ENCODE measurements around the gene MBOAT7. TPM values are rescaled to one million over a fixed set of nuclear protein-coding genes. Genes with fewer than 3 reads are reported as not detected.

The MBOAT7 gene
- total RNA-seq, 2 donors from 2014 or later, result 40.5 to 98.9 TPM

- H3K9me3 ChIP-seq, result no peaks in the 10 kb centered on the region
- peaks cover 55% of the 10 kb centered on the region for H3K4me1 ChIP-seq
- peak overlapping the region; percentile 95 to 99 for H3K4me3 ChIP-seq
- DNase-seq (no peak), ATAC-seq (no peak)
- intact Hi-C loops (cut with DNase I), result no loop called here
- no peak for TF ChIP-seq POLR2A (IDR thresholded peaks at IDR 0.05)
- WGBS, 2 donors, result 21% methylated on average over 13 to 31 of the region's 31 CpGs
- no peaks in the 10 kb centered on the region for H3K27me3 ChIP-seq
- H3K27ac ChIP-seq, result peak overlapping the region; percentile 88 to 94 (median 92)
- peaks cover 4 to 10% of the 10 kb centered on the region in 2 donors for H3K36me3 ChIP-seq (replicated peaks in 1 of 2; ENCODE audit: insufficient read depth in 1 of 2, low read depth in 2 of 2)
Observed at GRCh38 chr19:54138489-54139256, 50.7 kb downstream of the MBOAT7 start.

GRCh38 chr19:54137699-54138488 lies 51.5 kb downstream of the MBOAT7 start, which contains the start of gene CNOT3:
Gene CNOT3 (plus strand): TSS chr19:54137762. CDS start chr19:54142979, 5,217 bp downstream.
- H3K27me3 ChIP-seq, result no peaks in the 10 kb centered on the region
- H3K4me1 ChIP-seq, result peaks cover 55% of the 10 kb centered on the region
- DNase-seq (peak in 2 of 4 donors; percentile 35 to 42), ATAC-seq (no peak)
- peak within 1 kb of the TSS; percentile 95 to 99 for H3K4me3 ChIP-seq
- H3K9me3 ChIP-seq, result no peaks in the 10 kb centered on the region
- intact Hi-C loops (cut with DNase I), result no loop called here
- H3K36me3 ChIP-seq (replicated peaks in 1 of 2; ENCODE audit: insufficient read depth in 1 of 2, low read depth in 2 of 2), result peaks cover 0 to 2% of the 10 kb centered on the region in 2 donors
- TF ChIP-seq POLR2A (IDR thresholded peaks at IDR 0.05), result peak; percentile 38 to 78 (median 62)
- peak in 1 of 7 experiments; percentile 12 for TF ChIP-seq CTCF (IDR thresholded peaks at IDR 0.05)
- WGBS, 2 donors, result 0% methylated on average over 1 to 57 of the region's 103 CpGs
- H3K27ac ChIP-seq, result peak within 1 kb of the TSS; percentile 88 to 94 (median 92)

- TF ChIP-seq CTCF (IDR thresholded peaks at IDR 0.05) (no peak), POLR2A (IDR thresholded peaks at IDR 0.05) (peak; percentile 81 to 95 (median 95))
- peak; percentile 99 to 100 (median 99) for DNase-seq
- no peaks in the 10 kb centered on the region for H3K27me3 ChIP-seq
- H3K4me1 ChIP-seq, result peaks cover 55% of the 10 kb centered on the region
- H3K27ac ChIP-seq, result peak overlapping the region; percentile 57 to 94 (median 90)
- H3K36me3 ChIP-seq (replicated peaks in 1 of 2; ENCODE audit: insufficient read depth in 1 of 2, low read depth in 2 of 2), result no peaks in the 10 kb centered on the region
- intact Hi-C loops (cut with DNase I), result no loop called here
- peak overlapping the region; percentile 95 to 99 for H3K4me3 ChIP-seq
- peak; percentile 87 for ATAC-seq
- no peaks in the 10 kb centered on the region for H3K9me3 ChIP-seq
- 0% methylated on average over 25 to 45 of the region's 46 CpGs for WGBS, 2 donors
Observed at GRCh38 chr19:54136864-54137698, 52.3 kb downstream of the MBOAT7 start.

- peaks cover 50% of the 10 kb centered on the region for H3K4me1 ChIP-seq
- TF ChIP-seq CTCF (IDR thresholded peaks at IDR 0.05) (no peak), POLR2A (IDR thresholded peaks at IDR 0.05) (no peak)
- WGBS, 2 donors, result 2 to 3% methylated on average over 27 to 30 of the region's 30 CpGs
- peaks cover 0 to 2% of the 10 kb centered on the region in 2 donors for H3K36me3 ChIP-seq (replicated peaks in 1 of 2; ENCODE audit: insufficient read depth in 1 of 2, low read depth in 2 of 2)
- no peak for ATAC-seq
- DNase-seq, result no peak
- H3K27me3 ChIP-seq, result no peaks in the 10 kb centered on the region
- H3K4me3 ChIP-seq, result peak overlapping the region; percentile 8 to 37
- intact Hi-C loops (cut with DNase I), result no loop called here
- no peaks in the 10 kb centered on the region for H3K9me3 ChIP-seq
- peak overlapping the region; percentile 9 to 80 (median 60) for H3K27ac ChIP-seq
Observed at GRCh38 chr19:54136086-54136863, 53.1 kb downstream of the MBOAT7 start.

Measured in body of pancreas (tissue), 4 donors.